ENCODE data around the gene ZBTB16.

DNA sequence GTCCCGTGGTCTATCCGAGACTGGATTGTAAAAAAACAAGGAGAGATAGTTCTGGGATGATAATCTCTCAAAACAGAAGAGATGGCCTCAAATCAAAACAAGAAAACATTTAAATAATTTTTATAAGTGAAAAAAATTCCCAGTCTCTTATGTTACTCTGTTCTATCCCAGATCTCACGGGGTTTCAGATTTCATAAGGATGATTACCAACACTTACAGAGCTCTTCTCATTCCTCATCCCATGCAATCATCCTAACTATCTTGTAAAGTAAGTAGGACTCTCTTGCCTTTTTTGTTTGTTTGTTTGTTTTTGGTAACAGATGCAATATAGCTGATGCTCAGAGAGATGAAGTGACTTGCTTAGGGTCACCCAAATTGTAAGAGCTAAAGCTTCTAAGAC, 20.0 kb upstream of the ZBTB16 start:
- TF ChIP-seq, protein P1, sequence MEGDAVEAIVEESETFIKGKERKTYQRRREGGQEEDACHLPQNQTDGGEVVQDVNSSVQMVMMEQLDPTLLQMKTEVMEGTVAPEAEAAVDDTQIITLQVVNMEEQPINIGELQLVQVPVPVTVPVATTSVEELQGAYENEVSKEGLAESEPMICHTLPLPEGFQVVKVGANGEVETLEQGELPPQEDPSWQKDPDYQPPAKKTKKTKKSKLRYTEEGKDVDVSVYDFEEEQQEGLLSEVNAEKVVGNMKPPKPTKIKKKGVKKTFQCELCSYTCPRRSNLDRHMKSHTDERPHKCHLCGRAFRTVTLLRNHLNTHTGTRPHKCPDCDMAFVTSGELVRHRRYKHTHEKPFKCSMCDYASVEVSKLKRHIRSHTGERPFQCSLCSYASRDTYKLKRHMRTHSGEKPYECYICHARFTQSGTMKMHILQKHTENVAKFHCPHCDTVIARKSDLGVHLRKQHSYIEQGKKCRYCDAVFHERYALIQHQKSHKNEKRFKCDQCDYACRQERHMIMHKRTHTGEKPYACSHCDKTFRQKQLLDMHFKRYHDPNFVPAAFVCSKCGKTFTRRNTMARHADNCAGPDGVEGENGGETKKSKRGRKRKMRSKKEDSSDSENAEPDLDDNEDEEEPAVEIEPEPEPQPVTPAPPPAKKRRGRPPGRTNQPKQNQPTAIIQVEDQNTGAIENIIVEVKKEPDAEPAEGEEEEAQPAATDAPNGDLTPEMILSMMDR (IDR thresholded peaks at IDR 0.05): no peak
- TF ChIP-seq POLR2A (IDR thresholded peaks at IDR 0.05): no peak

Data from uterus (tissue), 2 donors.